ENCODE results near the gene RNF145.

- TF ChIP-seq CTCF (IDR thresholded peaks at IDR 0.05; ENCODE audit: low read length) (no peak), EZH2 (optimal IDR thresholded peaks at IDR 0.05; ENCODE audit: low read depth, low read length) (no peak), EZH2phosphoT487 (IDR thresholded peaks at IDR 0.05; ENCODE audit: low read length) (no peak)
Observed at GRCh38 chr5:159252195-159252594, 42.8 kb upstream of the RNF145 start.

Measured in MM.1S (cell line).